ENCODE measurements around the gene CCL4.
"Not testable (repeated sequence)": the region's sequence is repeated elsewhere in the genome, so short reads cannot be mapped to it uniquely, and the experiment has no call there.

CCL4 gene

DNA sequence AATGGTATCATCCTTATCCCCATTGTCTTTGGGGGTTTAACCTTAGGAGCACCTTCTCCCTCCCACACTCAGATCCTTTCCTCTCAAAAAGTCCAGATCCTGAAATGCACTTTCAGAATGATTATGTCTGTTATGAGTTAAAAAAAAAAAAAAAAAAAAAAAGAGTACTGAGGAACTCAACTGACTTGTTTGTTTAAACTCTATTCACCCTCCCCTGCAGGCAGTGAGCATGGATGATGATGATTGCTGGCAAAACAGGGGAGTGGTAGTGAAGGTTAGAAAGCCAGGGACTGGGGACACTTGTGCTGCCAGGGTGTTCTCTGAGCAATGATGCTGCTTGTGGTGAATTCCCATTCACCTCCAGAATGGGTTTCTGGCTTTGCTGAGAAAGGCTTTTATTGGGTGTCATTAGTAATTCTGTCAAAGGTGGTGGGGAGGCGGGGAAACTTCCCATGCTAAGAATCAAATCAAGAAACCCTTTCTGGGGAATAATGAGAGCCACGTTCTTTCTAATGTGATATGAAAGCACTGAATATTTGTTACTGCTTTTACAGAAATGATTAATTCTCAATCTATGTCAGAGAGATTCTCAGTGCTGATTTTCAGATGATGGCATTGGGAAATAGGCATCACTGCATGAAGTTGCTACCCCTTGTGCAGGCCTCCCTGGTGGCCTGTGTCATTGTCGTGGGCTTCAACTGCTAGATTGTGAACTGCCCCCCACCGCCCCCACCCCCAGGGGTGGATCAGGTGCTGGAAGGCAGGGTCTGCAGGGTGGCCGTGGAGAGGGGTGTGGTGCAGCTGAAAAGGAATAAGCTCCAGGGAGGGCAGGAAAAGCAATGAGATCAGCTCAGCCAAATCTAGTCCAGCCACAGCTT, 14.1 kb downstream of the CCL4 start:
- no peak for DNase-seq (ENCODE audit: low read depth)

- no peak for DNase-seq (ENCODE audit: low read depth)
Observed at GRCh38 chr17:36118477-36119353, 15.1 kb downstream of the CCL4 start.

DNA sequence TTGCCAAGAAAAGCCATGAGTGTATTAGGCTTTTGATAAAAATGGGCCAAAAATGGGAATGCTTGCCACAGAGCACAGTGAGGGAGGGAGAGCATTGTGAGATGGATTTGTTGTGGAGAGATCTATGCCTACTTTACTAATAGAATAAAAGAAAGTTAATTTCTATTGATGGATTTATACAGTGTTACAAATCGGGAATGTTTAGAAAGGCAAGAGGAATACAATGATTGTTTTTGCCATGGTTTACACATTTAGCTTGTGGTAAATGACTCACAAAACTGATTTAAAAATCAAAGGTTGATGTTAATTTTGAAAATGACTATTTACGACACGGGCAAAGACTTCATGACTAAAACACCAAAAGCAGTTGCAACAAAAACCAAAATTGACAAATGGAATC, 16.6 kb downstream of the CCL4 start:
- no peak for DNase-seq (ENCODE audit: low read depth)

DNA sequence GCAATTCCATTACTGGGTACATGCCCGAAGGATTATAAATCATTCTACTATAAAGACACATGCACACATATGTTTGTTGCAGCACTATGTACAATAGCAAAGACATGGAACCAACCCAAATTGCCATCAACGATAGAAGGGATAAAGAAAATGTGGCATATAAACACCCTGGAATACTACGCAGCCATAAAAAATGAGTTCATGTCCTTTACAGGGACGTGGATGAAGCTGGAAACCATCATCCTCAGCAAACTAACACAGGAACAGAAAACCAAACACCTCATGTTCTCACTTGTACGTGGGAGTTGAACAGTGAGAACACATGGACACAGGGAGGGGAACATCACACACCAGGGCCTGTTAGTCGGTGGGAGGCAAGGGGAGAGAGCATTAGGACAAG, 17.5 kb downstream of the CCL4 start:
- not testable (repeated sequence) for DNase-seq (ENCODE audit: low read depth)

DNA sequence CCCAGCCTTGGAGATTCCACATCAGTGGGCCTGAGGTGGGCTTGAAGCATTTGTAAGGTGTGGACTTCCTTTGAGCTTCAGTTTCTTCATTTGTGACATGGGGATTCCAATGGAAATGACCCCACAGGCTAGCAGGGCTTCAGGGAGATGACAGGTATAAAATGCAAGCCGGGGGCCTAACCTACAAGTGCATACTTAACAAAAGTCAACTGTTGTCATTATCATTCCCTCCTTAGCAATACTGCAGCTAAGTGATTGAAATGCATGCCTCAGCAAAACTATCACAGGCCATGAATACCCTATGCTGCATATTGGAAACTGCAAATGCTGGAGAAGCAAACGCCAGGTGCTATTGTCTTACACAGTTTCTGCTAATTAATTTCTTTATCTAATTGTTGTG, 19.8 kb downstream of the CCL4 start:
- no peak for DNase-seq (ENCODE audit: low read depth)

GRCh38 chr17:36124879-36125824, 21.5 kb downstream of the CCL4 start:
- DNase-seq (ENCODE audit: low read depth) = no peak

DNA sequence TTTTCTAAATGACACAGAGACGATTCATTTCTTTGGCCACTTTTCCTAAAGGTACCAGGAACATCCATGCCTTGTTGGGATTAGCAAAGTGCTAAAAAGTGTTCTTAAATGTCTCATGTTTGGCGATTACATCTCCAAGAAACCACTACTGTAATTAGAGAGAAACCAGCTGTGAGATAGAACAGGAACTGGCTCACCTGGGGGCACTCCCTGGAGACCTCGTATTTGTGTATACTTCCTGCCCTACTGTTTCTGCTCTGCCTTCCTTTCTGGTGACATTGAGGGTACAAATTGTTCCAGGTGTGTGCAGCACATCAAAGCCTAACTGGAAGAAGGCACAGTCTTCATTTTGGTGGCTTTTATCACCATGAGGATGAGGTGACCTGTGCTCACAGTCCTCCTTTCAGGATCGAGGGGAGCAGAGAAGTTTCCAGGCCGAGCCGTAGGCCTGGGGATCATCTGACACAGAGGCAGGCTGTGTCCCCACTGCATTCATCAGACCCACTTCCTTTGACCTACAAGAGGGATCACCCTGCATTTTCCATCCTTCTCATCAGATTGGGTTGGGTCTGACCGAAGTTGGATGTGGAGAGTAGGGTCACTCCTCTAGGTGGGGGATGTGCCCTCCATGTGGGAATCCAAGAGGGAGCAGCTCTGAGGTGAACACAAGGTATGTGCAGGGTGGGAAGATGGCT, 23.7 kb downstream of the CCL4 start:
- DNase-seq (ENCODE audit: low read depth) = no peak

DNA sequence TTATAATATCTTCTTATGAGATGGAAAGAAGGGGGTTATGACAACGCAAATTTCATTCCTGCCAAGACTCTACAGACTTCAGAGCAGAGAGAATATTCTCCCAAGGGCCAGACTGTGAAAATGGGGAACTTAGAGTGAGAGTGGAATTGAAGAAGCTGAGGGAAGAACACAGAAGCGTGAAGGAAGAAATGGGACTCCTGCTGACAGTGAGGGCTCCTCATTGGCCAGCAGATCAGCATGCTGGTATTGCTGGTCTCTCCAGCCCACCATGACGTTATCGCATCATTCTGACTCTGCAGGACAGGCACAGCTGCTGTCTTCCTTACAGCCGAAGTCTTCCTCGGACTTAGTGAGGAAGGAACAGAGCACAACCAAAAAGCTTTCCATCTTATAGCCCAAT, 24.3 kb downstream of the CCL4 start:
- no peak for DNase-seq (ENCODE audit: low read depth)

DNA sequence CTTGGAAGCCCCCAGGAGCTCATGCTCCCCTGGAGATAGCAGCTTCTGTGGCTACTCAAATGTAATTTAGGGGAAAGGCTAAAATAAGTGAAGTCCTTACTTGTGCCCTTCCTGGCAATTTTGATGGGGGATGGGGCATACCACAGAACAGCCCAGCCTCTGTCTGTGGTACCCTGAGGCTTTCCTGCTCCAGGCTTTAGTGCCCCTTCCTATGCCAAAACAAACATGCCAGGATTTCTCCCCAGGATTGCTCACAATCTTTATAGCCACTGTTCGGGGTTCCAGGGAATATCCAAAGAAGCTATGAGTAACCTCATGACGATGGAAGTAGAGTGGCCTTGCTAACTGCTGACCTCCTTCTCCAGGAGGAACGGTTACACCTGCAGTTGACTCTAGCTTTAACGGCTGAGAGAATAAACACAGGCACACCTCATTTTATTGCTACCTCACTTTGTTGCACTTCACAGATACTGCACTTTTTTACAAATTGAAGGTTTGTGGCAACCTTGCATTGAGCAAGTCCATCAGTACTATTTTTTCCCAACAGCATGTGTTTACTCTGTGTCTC, 24.9 kb downstream of the CCL4 start:
- no peak for DNase-seq (ENCODE audit: low read depth)

DNA sequence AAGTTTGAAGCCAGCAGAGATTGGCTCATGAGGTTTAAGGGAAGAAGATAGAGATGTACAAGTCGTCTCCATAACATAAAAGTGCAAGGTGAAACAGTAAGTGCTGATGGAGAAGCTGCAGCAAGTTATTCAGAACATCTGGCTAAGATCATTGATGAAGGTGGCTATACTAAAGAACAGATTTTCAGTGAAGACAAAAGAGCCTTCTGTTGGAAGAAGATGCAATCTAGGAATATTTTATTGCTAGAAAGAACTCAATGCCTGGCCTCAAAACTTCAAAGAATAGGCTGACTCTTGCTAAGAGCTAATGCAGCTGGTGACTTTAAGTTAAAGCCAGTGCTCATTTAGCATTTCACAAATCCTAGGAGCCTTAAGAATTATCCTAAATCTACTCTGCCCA, 26.0 kb downstream of the CCL4 start:
- DNase-seq (ENCODE audit: low read depth) = no peak

DNA sequence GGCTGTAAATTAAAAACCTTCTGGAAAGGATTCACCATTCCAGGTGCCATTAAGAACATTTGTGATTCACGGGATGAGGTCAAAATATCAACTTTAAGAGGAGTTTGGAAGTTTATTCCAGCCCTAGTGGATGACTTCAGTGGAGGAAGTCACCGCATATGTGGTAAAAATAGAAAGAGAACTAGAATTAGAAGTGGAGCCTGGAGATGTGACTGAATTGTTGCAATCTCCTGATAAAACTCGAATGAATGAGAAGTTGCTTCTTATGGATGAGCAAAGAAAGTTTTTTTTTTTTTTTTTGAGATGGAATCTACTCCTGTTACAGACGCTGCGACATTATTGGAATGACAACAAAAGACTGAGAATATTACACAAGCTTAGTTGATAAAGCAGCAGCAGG, 26.7 kb downstream of the CCL4 start:
- no peak for DNase-seq (ENCODE audit: low read depth)

DNA sequence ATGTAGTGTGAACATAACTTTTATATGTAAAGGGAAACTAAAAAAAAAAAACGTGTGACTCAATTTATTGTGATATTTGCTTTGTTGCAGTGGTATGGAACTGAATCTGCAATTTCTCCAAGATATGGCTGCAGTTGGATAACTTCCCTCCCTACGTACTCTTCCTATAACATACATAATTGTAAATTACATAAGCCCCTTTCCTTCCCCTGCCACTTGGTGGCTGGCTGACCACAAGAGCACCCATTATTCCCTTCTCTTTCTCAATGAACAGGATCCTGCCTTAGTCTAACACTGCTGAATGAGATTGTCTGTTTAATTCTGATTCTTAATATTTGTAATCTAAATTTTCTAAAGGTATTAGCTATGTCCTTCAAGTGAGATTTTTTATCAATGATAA, 27.8 kb downstream of the CCL4 start:
- DNase-seq (ENCODE audit: low read depth) = no peak

DNA sequence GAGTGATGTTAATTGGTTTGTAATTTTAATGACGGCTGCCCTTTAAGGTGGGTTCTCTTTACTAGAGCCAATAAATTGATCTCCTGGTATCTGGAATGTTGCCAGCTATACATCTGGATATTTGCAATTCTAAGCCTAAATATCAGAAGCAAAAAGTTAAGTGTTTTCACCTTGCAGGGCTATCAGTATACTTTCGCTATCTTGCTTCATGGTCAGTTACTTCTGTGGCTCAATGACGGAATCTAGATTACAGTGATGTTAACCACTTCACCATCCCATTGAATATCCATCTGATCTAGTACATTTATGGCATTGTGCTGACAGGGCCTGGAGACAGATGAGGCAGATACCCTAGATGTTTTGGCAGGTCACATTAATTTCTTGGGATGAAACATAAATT, 28.3 kb downstream of the CCL4 start:
- DNase-seq (ENCODE audit: low read depth) = no peak

GRCh38 chr17:36132421-36132831, 28.8 kb downstream of the CCL4 start:
- no peak for DNase-seq (ENCODE audit: low read depth)

- no peak for DNase-seq (ENCODE audit: low read depth)
Observed at GRCh38 chr17:36133602-36134236, 30.1 kb downstream of the CCL4 start.

GRCh38 chr17:36135465-36135864, 31.8 kb downstream of the CCL4 start:
- DNase-seq (ENCODE audit: low read depth) = no peak

DNA sequence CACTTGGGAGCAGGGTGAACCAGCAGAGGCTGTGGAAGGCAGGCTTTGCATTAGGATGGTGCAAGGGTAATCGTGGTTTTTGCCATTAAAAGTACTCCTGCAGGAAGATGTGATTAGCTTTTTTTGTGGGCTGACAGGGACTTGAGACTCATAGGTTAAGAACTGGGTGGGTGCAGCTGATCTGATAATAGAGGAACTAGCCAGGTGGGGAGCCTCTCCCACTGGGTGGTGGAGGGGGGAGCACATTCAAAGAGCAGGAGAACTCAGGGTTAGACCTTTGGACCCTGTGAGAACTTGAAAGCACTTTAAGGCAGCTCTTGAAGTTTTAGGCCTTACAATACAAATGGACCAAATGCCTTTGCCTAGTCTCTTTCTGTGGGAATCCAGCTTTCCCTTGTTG, 32.4 kb downstream of the CCL4 start:
- DNase-seq (ENCODE audit: low read depth) = no peak

DNA sequence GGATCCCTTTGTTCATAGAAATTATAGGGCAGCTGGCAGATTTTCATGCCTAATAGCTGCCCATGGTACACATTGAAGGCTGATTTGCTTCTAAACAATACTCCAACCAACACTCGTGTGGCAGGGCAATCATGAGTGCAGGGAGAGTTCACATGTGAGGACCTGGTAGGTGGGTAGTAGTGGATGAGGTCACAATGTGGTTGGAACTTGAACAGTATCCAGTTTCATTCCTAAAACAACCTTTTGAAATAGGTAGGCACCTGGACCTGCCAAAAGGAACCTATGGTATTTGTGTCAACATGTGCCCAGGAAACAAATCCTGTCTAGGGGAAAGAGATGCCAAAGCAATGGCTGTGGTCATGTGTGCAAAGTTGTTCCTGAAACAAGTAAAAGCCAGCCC, 32.8 kb downstream of the CCL4 start:
- no peak for DNase-seq (ENCODE audit: low read depth)

- no peak for DNase-seq (ENCODE audit: low read depth)
Observed at GRCh38 chr17:36142235-36142634, 38.6 kb downstream of the CCL4 start.

GRCh38 chr17:36142806-36143205, 39.2 kb downstream of the CCL4 start:
- DNase-seq (ENCODE audit: low read depth) = no peak

DNA sequence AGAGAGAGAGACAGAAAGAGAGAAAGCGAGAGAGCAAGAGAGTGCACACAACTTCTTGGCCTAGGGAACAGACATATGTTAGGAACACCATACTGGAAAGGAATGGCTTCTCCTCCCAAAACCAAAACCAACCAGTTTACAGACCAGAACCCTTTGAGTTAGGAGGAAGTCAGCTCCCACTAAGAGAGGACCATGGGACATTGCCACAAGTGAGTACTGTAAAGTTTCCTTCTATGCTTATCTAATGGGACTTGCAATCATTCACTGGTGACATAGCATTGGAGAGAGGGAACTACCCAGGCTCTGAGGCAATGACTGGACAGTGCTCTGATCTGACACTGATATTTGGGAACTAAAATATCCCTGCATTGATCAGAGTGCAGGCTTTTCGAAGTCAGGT, 40.4 kb downstream of the CCL4 start:
- DNase-seq (ENCODE audit: low read depth) = no peak

Data from stimulated activated CD8-positive, alpha-beta memory T cell treated with anti-CD3 and anti-CD28 coated beads, Interleukin-7, amount 100 ng/mL, for 24 hours (primary cell).